Subcutaneous adipose tissue (tissue), 4 donors: ENCODE measurements around the gene CLEC4M. TPM values are rescaled to one million over a fixed set of nuclear protein-coding genes. Genes with fewer than 3 reads are reported as not detected.

Experiments
- total RNA-seq, 4 donors: library from RNA; depleted of rRNA; stranded (reverse); fragments of >200 nt; gene quantifications; one replicate each; pipeline ENCODE4 v1.1.0, GENCODE V29; 2016
- TF ChIP-seq, protein P1 (sequence below): fragments of 450-650 bp; IDR thresholded peaks from one replicate; pipeline ENCODE4 v1.5.1; 2016; ENCODE audit warnings: low read depth, mild to moderate bottlenecking, control low read depth, antibody characterized with exemption, moderate library complexity

CLEC4M gene
- total RNA-seq, 4 donors from 2014 or later = not detected

DNA sequence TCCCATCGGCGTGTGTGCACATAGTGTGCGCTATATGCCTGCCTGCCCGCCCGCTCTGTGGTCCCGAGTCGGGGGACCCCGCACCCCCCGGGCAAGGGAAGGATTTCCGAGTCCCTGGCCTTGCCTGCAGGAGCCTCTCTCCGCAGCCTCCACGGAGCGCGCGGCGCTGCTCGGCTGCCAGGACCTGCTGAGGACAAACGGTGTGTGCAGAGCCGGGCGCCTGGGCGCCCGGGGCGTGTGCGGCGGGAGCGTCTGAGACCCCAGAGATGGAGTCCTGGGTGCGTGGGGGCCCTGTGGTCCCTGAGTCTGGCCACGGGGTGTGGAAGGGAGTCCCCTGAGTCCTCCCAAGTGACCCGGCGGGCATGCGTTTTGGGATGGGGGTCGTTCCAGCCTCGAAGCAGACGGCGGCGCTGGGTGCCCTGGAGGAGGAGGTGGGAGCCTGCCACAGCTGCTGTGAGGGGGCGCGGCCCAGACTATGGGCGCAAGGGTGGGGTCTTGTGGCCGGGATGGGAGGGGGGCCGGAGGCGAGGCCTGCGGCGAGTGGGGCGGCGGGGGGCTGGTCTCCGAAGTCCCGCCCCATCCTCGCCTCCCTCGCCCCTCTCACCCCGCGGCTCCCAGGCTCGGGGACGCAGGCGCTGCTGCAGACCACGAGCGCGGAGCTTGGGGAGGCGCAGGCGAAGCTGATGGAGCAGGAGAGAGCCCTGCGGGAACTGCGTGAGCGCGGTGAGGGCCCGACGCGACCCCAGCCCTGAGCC is 25.3 kb downstream of the CLEC4M start:
- TF ChIP-seq, protein P1, sequence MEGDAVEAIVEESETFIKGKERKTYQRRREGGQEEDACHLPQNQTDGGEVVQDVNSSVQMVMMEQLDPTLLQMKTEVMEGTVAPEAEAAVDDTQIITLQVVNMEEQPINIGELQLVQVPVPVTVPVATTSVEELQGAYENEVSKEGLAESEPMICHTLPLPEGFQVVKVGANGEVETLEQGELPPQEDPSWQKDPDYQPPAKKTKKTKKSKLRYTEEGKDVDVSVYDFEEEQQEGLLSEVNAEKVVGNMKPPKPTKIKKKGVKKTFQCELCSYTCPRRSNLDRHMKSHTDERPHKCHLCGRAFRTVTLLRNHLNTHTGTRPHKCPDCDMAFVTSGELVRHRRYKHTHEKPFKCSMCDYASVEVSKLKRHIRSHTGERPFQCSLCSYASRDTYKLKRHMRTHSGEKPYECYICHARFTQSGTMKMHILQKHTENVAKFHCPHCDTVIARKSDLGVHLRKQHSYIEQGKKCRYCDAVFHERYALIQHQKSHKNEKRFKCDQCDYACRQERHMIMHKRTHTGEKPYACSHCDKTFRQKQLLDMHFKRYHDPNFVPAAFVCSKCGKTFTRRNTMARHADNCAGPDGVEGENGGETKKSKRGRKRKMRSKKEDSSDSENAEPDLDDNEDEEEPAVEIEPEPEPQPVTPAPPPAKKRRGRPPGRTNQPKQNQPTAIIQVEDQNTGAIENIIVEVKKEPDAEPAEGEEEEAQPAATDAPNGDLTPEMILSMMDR = no peak

DNA sequence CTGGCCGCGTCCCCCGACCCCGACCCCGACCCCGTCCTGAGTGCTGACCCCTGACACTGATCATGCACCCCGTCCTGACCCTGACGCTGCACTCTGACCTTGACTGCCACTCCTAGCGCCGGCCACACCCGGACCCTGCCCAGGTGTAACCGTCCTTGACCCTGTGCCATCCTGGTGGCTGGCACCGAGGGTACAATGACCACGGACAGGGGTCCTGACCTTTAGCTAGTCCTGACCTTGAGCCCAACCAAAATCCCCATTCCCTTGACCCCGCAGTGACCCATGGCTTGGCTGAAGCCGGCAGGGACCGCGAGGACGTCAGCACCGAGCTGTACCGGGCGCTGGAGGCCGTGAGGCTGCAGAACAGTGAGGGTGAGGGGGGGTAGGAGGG is 25.9 kb downstream of the CLEC4M start:
- TF ChIP-seq, protein P1 = no peak

DNA sequence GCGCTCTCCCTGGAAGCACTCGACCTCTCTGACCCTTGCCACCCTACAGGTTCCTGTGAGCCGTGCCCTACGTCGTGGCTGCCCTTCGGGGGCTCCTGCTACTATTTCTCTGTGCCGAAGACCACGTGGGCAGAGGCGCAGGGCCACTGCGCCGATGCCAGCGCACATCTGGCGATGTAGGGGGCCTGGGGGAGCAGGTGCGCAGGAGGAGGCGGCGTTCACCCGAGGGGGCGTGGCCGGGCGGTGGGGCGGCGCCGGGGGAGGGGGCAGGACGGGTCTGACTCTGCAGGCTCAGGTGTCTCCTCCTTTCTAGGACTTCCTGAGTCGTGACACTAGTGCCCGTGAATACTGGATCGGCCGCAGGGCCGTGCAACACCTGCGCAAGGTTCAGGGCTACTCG is 26.4 kb downstream of the CLEC4M start:
- TF ChIP-seq, protein P1 = no peak

DNA sequence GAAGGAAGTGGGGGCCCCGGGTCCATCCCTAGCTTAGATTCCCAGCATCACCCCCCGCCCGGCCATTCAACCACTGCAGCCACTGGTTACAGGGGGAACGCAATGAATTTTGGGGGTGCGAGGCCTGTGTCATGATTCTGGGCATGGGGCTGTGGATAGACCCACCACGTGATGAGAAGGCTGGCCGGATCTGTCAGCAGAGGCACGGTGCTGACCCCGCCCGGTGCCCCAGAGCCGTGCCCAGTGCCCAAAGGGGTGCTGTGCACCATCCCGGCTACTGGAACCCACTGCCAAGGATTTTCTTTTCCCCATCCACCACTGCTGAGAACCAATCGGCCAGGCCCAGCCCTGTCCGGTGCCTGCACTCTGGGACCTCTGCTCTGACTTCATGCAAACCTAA is 27.4 kb downstream of the CLEC4M start:
- TF ChIP-seq, protein P1 = no peak

DNA sequence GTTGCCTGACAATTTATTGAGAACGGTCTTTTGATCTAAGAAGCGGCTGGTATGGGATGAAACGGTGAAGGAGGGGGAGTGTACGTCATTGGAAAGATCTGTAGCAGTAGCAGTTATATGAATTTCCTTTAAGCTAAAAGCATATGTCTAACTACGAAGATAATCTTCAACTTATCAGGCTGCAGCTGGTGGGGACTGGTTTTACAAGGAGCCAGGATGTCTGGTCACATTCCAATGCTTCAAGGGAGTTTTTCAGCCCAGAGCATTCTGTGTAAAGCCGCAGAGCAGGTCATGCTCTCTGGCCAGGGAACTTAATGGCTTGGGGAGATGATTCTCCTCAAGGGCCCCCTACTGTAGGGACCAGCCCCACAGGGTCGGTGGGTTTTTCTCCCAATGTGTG is 29.2 kb downstream of the CLEC4M start:
- TF ChIP-seq, protein P1 = no peak

DNA sequence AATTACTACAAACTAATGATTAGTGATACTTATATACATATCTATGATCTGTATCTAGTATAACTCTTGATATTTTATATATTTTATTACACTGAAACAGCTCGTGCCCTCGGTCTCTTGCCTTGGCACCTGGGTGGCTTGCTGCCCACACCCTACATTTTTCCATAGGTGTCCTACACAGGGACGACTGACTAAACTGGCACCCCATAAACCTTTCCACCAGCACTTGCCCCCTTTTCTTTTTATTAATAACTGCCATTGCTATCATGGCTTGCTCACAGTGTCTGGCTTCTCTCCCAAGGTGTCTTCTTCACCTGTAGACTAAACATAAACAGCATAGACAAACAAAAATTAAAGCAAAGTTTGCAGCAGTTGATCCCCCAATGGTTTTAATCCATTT is 30.4 kb downstream of the CLEC4M start:
- TF ChIP-seq, protein P1 = no peak

DNA sequence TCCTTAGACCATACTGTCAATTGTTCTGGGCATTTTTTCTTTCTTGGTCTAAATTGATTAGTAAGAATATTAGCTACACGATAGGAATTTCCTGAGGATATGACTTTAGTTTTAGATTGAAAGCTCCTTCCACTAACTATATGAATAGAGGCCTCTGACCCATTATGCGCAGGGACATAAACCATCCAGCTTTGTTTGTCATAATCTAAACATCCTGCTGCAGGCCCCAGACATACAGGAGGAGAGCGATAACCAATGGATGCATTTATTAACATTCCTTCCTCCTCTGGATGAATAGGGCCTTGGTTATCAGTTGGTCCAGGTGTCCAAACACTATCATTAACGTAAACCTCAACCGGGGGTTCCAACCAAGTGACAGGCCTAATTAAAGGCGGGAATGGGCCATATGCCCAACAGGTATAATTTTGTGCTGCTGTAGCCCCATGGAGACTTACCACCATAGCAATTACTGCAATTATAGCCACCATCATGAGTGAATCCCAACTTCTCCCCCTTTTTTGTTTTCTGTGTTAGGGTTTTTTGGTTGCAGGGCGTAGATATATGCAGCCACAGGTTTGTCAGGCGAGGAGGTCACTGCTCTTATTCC is 32.6 kb downstream of the CLEC4M start:
- TF ChIP-seq, protein P1 = no peak
